OCI-LY7 (cell line): ENCODE measurements around the gene ABCC8. TPM values are rescaled to one million over a fixed set of nuclear protein-coding genes. Genes with fewer than 3 reads are reported as not detected.

Experiments
- BruUV-seq: library from RNA; stranded (reverse); fragments of 400-500 nt; replicated peaks from 2 replicates; lab custom pipeline; 2021; lab: Mats Ljungman, UMichigan
- CTCF ChIA-PET: fragments of 300-600 bp; sonication (Branson Sonifier 250); formaldehyde crosslinking; loops from one replicate; lab custom pipeline; 2022; ENCODE audit warnings: antibody characterized with exemption; ENCODE audit not compliant: unreplicated experiment; lab: Charles Lee
- POLR2A ChIA-PET: fragments of 300-600 bp; sonication (Branson Sonifier 250); formaldehyde crosslinking; loops from one replicate; lab custom pipeline; 2022; ENCODE audit warnings: antibody characterized with exemption; lab: Charles Lee
- DNase-seq: peaks from one replicate; pipeline ENCODE4 v3.0.0-alpha.2; 2015; ENCODE audit warnings: low spot score
- H2AFZ ChIP-seq: fragments of 200-600 bp; sonication (generic), shearing (Covaris generic); 2 replicates; pipeline ENCODE4 v1.6.1; 2014; ENCODE audit warnings: mild to moderate bottlenecking, antibody characterized with exemption, low read length, moderate library complexity
- H3K27ac ChIP-seq: fragments of 200-600 bp; sonication (generic); 2 replicates; pipeline ENCODE4 v1.5.1; 2014; ENCODE audit warnings: mixed run types, low read depth, mild to moderate bottlenecking, moderate library complexity, low read length, inconsistent platforms; ENCODE audit not compliant: poor library complexity, severe bottlenecking
- H3K36me3 ChIP-seq: fragments of 200-600 bp; sonication (generic); 2 replicates; pipeline ENCODE4 v1.6.1; 2014; ENCODE audit warnings: mild to moderate bottlenecking, antibody characterized with exemption, low read length, moderate library complexity, mixed read lengths; ENCODE audit not compliant: insufficient read depth
- H3K4me1 ChIP-seq: fragments of 200-600 bp; sonication (generic); 2 replicates; pipeline ENCODE4 v1.5.1; 2014; ENCODE audit warnings: mild to moderate bottlenecking, low read length; ENCODE audit not compliant: insufficient read depth, poor library complexity, severe bottlenecking
- H3K4me2 ChIP-seq: fragments of 200-600 bp; sonication (generic); 2 replicates; pipeline ENCODE4 v1.6.1; 2014; ENCODE audit warnings: mild to moderate bottlenecking, low read length
- H3K4me3 ChIP-seq: fragments of 200-600 bp; sonication (generic); 2 replicates; pipeline ENCODE4 v1.5.1; 2014; ENCODE audit warnings: mild to moderate bottlenecking, low read depth, low read length; ENCODE audit not compliant: poor library complexity, severe bottlenecking
- H3K79me2 ChIP-seq: fragments of 200-600 bp; sonication (generic); 2 replicates; pipeline ENCODE4 v1.6.1; 2016; ENCODE audit warnings: low read depth, mild to moderate bottlenecking, low read length, moderate library complexity, mixed read lengths; ENCODE audit not compliant: insufficient read depth
- H3K9me2 ChIP-seq: fragments of 200-600 bp; sonication (generic); 2 replicates; pipeline ENCODE4 v1.6.1; 2016; ENCODE audit warnings: mild to moderate bottlenecking, low read length, mixed read lengths; ENCODE audit not compliant: insufficient read depth
- H3K9me3 ChIP-seq: fragments of 200-600 bp; sonication (generic); 2 replicates; pipeline ENCODE4 v1.6.1; 2014; ENCODE audit warnings: mild to moderate bottlenecking, mixed run types, low read length, mixed read lengths
- H4K20me1 ChIP-seq: fragments of 200-600 bp; sonication (generic); 2 replicates; pipeline ENCODE4 v1.6.1; 2014; ENCODE audit warnings: mild to moderate bottlenecking, antibody characterized with exemption, low read length, moderate library complexity, mixed read lengths; ENCODE audit not compliant: insufficient read depth
- CTCF ChIP-seq: fragments of 200-600 bp; sonication (generic); conservative IDR thresholded peaks from 2 replicates; pipeline ENCODE4 v1.5.1; 2014; ENCODE audit warnings: mild to moderate bottlenecking, antibody characterized with exemption, low read length, moderate library complexity, mixed read lengths
- EZH2phosphoT487 ChIP-seq: fragments of 200-600 bp; sonication (generic); IDR thresholded peaks from 2 replicates; pipeline ENCODE4 v1.6.1; 2018; ENCODE audit warnings: low read depth, borderline replicate concordance, mild to moderate bottlenecking, mixed run types, antibody characterized with exemption, low read length, moderate library complexity, mixed read lengths
- intact Hi-C: fragments of 100-400 bp; cut with micrococcal nuclease; formaldehyde crosslinking; loops from one replicate; pipeline ENCODE4 v1.10.0; 2022; ENCODE audit not compliant: unreplicated experiment
- total RNA-seq, 2 experiments: library from RNA; depleted of rRNA in 1 of 2; stranded (reverse); fragments of >200 nt in 1 of 2; shearing (Covaris generic) in 1 of 2; gene quantifications; 2 replicates each; pipeline ENCODE4 v1.2.3, GENCODE V29; 2014 to 2022

Gene ABCC8
- total RNA-seq, 2 experiments from 2014 or later = not detected

DNA sequence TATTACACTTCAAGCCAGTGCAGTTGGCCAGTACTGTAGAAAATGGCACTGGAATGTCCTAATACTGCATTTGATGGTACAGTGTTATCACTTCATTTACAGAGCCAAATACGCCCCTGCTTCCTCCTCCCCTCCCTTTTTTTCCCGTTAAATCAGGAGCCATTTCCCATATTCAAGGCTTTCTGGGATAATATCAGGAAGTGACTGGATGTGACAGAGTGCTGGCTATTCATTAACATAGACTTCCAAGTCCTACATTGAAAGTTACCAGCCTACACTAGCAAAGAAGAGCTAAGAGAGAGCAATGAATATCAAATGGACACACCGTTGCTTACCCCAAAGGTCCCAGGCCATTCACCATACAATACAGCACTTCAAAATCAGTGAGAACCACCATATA, 32.1 kb upstream of the ABCC8 start:
- POLR2A ChIA-PET = interaction anchor here (1.0 kb wide), 1 partner anchor 8 kb away, joined by 3 read pairs; no protein-coding TSS in a partner anchor
- no peak for TF ChIP-seq CTCF
- intact Hi-C loops = no loop called here

DNA sequence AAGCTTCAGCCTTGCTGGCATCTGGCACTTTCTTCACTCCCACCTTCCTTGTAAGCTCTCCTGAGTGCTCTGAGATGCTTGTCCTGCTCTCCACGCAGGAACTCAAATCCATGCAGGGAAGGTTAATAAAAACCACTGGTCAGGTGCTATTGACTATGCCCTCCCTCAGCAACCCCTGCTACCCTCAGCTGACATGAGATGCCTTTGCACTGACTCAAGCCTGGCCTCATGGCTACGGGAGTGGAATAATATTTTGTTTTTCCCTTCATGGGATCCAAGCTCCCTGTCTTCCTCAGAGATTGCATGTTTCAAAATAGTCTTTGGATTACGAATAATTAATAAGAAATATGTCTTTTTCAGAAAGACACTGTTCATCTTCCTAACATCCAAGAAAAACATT, 31.7 kb upstream of the ABCC8 start:
- Histone ChIP-seq H3K4me2 (no peak overlapping the region), H3K27ac (no peak overlapping the region), H3K4me1 (no peaks in the 10 kb centered on the region), H4K20me1 (no peaks in the 10 kb centered on the region), H3K9me2 (no peaks in the 10 kb centered on the region), H3K79me2 (no peaks in the 10 kb centered on the region), H2AFZ (no peak overlapping the region), H3K9me3 (no peaks in the 10 kb centered on the region), H3K36me3 (no peaks in the 10 kb centered on the region), H3K4me3 (no peak overlapping the region)
- intact Hi-C loops = no loop called here
- no peak for DNase-seq
- ChIA-PET POLR2A (interaction anchor here (1.0 kb wide), 1 partner anchor 9 kb away, joined by 3 read pairs; no protein-coding TSS in a partner anchor), CTCF (interaction anchor here (0.6 kb wide), 1 partner anchor 11 kb away, joined by 4 read pairs; no protein-coding TSS in a partner anchor)
- no TSS peak for BruUV-seq
- TF ChIP-seq CTCF = no peak

More for the DNA sequence above, 32.1 kb upstream of the ABCC8 start:
- Histone ChIP-seq H3K4me2 (no peak overlapping the region), H2AFZ (no peak overlapping the region), H4K20me1 (no peaks in the 10 kb centered on the region), H3K27ac (no peak overlapping the region), H3K4me1 (no peaks in the 10 kb centered on the region), H3K9me2 (no peaks in the 10 kb centered on the region), H3K36me3 (no peaks in the 10 kb centered on the region), H3K9me3 (no peaks in the 10 kb centered on the region), H3K4me3 (no peak overlapping the region), H3K79me2 (no peaks in the 10 kb centered on the region)
- BruUV-seq = no TSS peak
- CTCF ChIA-PET = interaction anchor here (0.6 kb wide), 2 partner anchors 11 to 124 kb away, joined by 4 read pairs; no protein-coding TSS in a partner anchor
- DNase-seq = no peak

DNA sequence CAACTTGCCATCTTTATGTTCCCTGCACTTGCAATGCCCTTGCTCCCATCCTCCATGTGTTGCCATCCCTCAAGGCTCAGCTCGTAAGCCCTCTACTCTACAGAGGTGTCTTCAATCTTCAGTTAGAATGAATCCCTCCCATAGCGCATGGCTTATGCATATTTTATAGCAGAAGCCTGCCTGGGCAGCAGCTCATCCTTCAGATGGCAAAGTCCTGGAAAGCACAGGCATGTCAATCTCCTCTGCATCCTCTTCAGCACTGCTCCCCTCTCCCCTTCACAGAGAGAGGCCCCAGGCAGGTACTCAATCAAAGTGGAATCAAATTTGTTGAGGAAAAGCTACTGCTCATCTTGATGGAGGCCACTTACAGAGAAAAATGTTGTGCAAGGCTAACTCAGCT, 31.1 kb upstream of the ABCC8 start:
- Histone ChIP-seq H3K36me3 (no peaks in the 10 kb centered on the region), H3K27ac (no peak overlapping the region), H3K4me3 (no peak overlapping the region), H3K9me3 (no peaks in the 10 kb centered on the region), H3K4me1 (no peaks in the 10 kb centered on the region), H3K79me2 (no peaks in the 10 kb centered on the region), H2AFZ (no peak overlapping the region), H3K9me2 (no peaks in the 10 kb centered on the region), H3K4me2 (no peak overlapping the region), H4K20me1 (no peaks in the 10 kb centered on the region)
- TF ChIP-seq CTCF (no peak), EZH2phosphoT487 (no peak)
- BruUV-seq = no TSS peak
- intact Hi-C loops = no loop called here
- DNase-seq = no peak
- CTCF ChIA-PET = no interaction called here
- POLR2A ChIA-PET = interaction anchor here (1.0 kb wide), 1 partner anchor 9 kb away, joined by 3 read pairs; no protein-coding TSS in a partner anchor
